Measurements from ENCODE around the gene FOXK1.

The FOXK1 gene

DNA sequence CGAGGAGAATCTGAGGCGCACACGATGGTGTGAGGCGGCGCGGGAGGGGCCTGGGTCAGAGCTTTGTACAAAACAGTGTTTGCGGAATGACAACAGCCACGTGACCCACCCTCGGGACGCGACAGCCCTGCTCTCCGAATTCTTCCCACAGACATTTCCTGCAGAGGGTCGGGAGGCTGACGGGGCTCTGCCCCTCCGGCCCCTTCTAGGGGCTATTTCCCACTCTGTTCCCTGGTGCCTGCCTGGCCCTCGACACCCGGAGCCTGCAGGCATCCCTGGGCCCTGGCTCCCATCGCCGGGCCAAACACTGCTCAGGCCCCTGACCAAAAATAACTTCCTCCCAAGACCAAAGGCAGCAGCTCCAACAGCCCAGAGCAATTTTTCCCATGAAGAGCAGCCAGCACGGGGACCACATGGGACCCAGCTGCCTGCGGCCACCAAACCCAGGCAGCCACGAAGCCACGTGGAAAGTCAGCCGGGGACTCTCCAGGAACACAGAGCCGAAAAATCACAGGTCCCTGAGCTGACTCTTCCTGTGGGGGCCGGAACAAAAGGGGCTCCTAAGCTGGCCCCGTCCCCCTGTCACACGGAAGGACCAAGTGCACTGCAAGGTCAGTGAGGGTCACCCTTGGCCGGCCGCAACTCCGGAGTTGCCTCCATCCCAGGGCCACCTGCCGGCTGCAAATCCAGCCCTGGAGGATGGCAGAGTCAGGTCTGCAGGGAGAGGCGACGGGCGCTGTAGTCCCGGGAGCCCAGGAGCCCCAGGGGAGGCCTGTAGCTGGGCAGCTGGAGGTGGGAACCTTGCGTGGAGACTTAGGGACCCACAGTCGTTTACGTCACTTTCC lies 137.7 kb downstream of the FOXK1 start:
- no peak overlapping the region for H3K9ac ChIP-seq (ENCODE audit: insufficient read length)

DNA sequence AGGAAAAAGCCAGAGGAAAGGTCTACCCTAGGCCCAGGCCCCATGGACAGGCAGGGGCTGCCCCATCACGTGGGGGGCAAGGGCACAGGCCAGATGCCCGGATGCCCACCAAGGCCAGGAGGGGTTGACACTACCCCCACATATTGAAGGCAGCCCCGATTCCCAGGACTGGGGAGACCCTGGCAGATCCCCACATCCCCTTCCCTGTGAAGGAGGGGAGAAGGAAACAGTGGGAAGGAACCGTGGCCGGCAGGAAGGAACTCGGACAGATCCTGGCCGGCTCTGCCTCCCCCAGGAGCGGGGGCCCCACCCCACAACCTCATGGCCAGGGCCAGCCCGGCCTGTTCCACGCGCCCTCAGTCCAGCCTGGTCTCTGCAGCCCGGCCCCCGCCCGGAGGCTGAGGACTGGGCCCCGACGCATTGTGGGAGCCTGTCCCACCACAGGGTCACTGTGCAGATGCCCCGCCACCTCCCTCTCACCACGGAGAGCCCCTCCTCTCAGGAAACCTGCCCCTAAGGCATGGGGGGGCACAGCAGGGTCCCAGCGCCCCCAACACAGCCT lies 138.4 kb downstream of the FOXK1 start:
- H3K27ac ChIP-seq: no peak overlapping the region
- TF ChIP-seq EZH2 (IDR thresholded peaks at IDR 0.05) (no peak), POLR2AphosphoS5 (IDR thresholded peaks at IDR 0.05; ENCODE audit: borderline replicate concordance, low read depth, low read length) (no peak), FOXP2 (optimal IDR thresholded peaks at IDR 0.05; ENCODE audit: control extremely low read depth, extremely low read length, insufficient read depth) (no peak)
- no peaks in the 10 kb centered on the region for H3K9me3 ChIP-seq (ENCODE audit: low read depth, low read length)
- no peak for DNase-seq (ENCODE audit: low read depth, low spot score)
- H3K36me3 ChIP-seq (ENCODE audit: insufficient read depth, low read length): no peaks in the 10 kb centered on the region
- H3K9ac ChIP-seq (ENCODE audit: insufficient read length): no peak overlapping the region
- no peak overlapping the region for H3K4me3 ChIP-seq

More for the DNA sequence above, 137.7 kb downstream of the FOXK1 start:
- Histone ChIP-seq H3K27ac (no peak overlapping the region), H3K4me3 (no peak overlapping the region), H3K36me3 (ENCODE audit: insufficient read depth, low read length) (no peaks in the 10 kb centered on the region), H3K9me3 (ENCODE audit: low read depth, low read length) (no peaks in the 10 kb centered on the region)
- DNase-seq (ENCODE audit: low read depth, low spot score): no peak
- TF ChIP-seq EZH2 (IDR thresholded peaks at IDR 0.05) (no peak), FOXP2 (optimal IDR thresholded peaks at IDR 0.05; ENCODE audit: control extremely low read depth, extremely low read length, insufficient read depth) (no peak), POLR2AphosphoS5 (IDR thresholded peaks at IDR 0.05; ENCODE audit: borderline replicate concordance, low read depth, low read length) (no peak)
